OCI-LY1 (cell line): ENCODE results near the gene SMARCC2.

Source experiments
- H2AFZ ChIP-seq: fragments of 200-600 bp; sonication (generic), shearing (Covaris generic); 2 replicates; pipeline ENCODE4 v1.6.0; 2014; ENCODE audit warnings: antibody characterized with exemption, mild to moderate bottlenecking, low read length
- H3F3A ChIP-seq: fragments of 200-600 bp; sonication (generic), shearing (Covaris generic); 2 replicates; pipeline ENCODE4 v1.6.0; 2014; ENCODE audit warnings: mild to moderate bottlenecking, antibody characterized with exemption, low read length, moderate library complexity; ENCODE audit not compliant: insufficient read depth
- H3K27ac ChIP-seq: fragments of 200-600 bp; sonication (generic); 2 replicates; pipeline ENCODE4 v1.5.1; 2014; ENCODE audit warnings: low read length, mixed run types, mild to moderate bottlenecking, low read depth; ENCODE audit not compliant: poor library complexity, severe bottlenecking
- H3K27me3 ChIP-seq: fragments of 200-600 bp; sonication (generic); 2 replicates; pipeline ENCODE4 v1.6.0; 2014; ENCODE audit warnings: antibody characterized with exemption, mild to moderate bottlenecking, low read length, moderate library complexity; ENCODE audit not compliant: insufficient read depth
- H3K36me3 ChIP-seq: fragments of 200-600 bp; sonication (generic); 2 replicates; pipeline ENCODE4 v1.6.1; 2014; ENCODE audit warnings: mild to moderate bottlenecking, antibody characterized with exemption, low read length, moderate library complexity, mixed read lengths; ENCODE audit not compliant: insufficient read depth
- H3K4me1 ChIP-seq: fragments of 200-600 bp; sonication (generic); 2 replicates; pipeline ENCODE4 v1.5.1; 2014; ENCODE audit warnings: mild to moderate bottlenecking, low read length, moderate library complexity; ENCODE audit not compliant: insufficient read depth, severe bottlenecking
- H3K4me2 ChIP-seq: fragments of 200-600 bp; sonication (generic), shearing (Covaris generic); 2 replicates; pipeline ENCODE4 v1.6.1; 2014; ENCODE audit warnings: low read length
- H3K4me3 ChIP-seq: fragments of 200-600 bp; sonication (generic); 2 replicates; pipeline ENCODE4 v1.5.1; 2014; ENCODE audit warnings: low read length, low read depth, mild to moderate bottlenecking, mixed read lengths; ENCODE audit not compliant: poor library complexity, severe bottlenecking
- H3K79me2 ChIP-seq: fragments of 200-600 bp; shearing (Covaris generic); 2 replicates; pipeline ENCODE4 v1.6.1; 2016; ENCODE audit warnings: mixed run types, low read length, mixed read lengths; ENCODE audit not compliant: insufficient read depth
- H3K9ac ChIP-seq: fragments of 200-600 bp; sonication (generic), shearing (Covaris generic); 2 replicates; pipeline ENCODE4 v1.6.1; 2014; ENCODE audit warnings: mild to moderate bottlenecking, low read length, mixed read lengths
- H3K9me2 ChIP-seq: fragments of 200-600 bp; sonication (generic), shearing (Covaris generic); 2 replicates; pipeline ENCODE4 v1.6.1; 2014; ENCODE audit warnings: low read depth, mild to moderate bottlenecking, low read length, mixed read lengths
- H3K9me3 ChIP-seq: fragments of 200-600 bp; shearing (Covaris generic); 2 replicates; pipeline ENCODE4 v1.6.1; 2014; ENCODE audit warnings: low read length, mixed read lengths
- H4K20me1 ChIP-seq: fragments of 200-600 bp; sonication (generic), shearing (Covaris generic); 2 replicates; pipeline ENCODE4 v1.6.0; 2016; ENCODE audit warnings: mild to moderate bottlenecking, low read length; ENCODE audit not compliant: insufficient read depth
- EZH2 ChIP-seq: fragments of 200-600 bp; sonication (generic), shearing (Covaris generic); IDR thresholded peaks from 2 replicates; pipeline ENCODE4 v1.8.0; 2017; ENCODE audit warnings: borderline replicate concordance, mixed run types, mild to moderate bottlenecking, antibody characterized with exemption, low read length, moderate library complexity, mixed read lengths
- TF ChIP-seq, protein P1 (sequence below): fragments of 200-600 bp; sonication (generic), shearing (Covaris generic); IDR thresholded peaks from 2 replicates; pipeline ENCODE4 v1.5.1; 2017; ENCODE audit warnings: mild to moderate bottlenecking, antibody characterized with exemption, low read length, moderate library complexity, mixed read lengths

Gene SMARCC2

DNA sequence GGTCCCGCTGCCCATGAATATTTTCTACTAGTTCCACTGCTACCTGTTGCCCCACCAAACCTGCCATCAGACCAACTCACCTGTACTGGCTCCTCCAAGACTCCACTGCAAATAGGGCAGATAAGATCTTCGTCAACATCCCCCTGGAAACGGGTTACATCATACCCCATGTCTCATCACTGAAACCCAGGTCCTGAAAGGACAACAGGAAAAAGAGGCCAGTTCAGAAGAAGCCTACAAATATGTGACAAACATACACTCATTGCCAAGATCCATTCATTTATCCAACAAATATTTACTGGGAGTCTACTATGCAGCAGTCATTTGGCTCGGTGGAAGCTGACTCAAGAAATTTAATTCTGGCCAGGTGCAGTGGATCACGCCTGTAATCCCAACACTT is 24.6 kb upstream of the SMARCC2 start:
- Histone ChIP-seq H3K27ac (no peak overlapping the region), H3K4me2 (no peak overlapping the region), H3K9me3 (no peaks in the 10 kb centered on the region), H3K9ac (no peak overlapping the region), H4K20me1 (no peaks in the 10 kb centered on the region), H3K27me3 (no peaks in the 10 kb centered on the region), H3F3A (no peaks in the 10 kb centered on the region), H3K9me2 (no peaks in the 10 kb centered on the region), H2AFZ (no peak overlapping the region), H3K4me3 (no peak overlapping the region), H3K4me1 (peaks cover 16% of the 10 kb centered on the region), H3K36me3 (peaks cover 80% of the 10 kb centered on the region), H3K79me2 (no peaks in the 10 kb centered on the region)
- TF ChIP-seq, protein P1, sequence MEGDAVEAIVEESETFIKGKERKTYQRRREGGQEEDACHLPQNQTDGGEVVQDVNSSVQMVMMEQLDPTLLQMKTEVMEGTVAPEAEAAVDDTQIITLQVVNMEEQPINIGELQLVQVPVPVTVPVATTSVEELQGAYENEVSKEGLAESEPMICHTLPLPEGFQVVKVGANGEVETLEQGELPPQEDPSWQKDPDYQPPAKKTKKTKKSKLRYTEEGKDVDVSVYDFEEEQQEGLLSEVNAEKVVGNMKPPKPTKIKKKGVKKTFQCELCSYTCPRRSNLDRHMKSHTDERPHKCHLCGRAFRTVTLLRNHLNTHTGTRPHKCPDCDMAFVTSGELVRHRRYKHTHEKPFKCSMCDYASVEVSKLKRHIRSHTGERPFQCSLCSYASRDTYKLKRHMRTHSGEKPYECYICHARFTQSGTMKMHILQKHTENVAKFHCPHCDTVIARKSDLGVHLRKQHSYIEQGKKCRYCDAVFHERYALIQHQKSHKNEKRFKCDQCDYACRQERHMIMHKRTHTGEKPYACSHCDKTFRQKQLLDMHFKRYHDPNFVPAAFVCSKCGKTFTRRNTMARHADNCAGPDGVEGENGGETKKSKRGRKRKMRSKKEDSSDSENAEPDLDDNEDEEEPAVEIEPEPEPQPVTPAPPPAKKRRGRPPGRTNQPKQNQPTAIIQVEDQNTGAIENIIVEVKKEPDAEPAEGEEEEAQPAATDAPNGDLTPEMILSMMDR, result no peak
- no peak for TF ChIP-seq EZH2

DNA sequence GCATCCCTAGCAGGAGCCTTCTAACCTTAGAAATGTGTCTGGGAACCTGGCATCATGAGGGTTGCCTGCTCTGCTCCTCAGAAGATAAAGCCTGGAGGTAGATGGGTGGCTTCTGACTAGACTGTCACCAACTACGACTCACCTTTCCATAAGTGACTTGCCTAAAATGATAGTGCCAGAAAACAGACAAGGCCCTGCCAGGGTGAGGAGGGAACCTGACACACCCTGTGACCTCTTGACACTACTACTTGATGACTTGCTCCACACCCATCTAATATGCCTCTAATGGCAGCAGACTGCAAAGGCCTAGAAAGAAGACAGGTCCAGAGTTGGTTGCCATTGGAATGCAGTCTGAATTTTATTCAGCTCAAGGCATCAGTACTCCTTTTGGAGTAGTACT is 23.1 kb upstream of the SMARCC2 start:
- Histone ChIP-seq H3K4me3 (no peak overlapping the region), H2AFZ (no peak overlapping the region), H3K36me3 (peaks cover 80% of the 10 kb centered on the region), H3K4me2 (no peak overlapping the region), H3K27ac (peak overlapping the region; percentile 36), H3F3A (no peaks in the 10 kb centered on the region), H3K4me1 (peaks cover 30% of the 10 kb centered on the region), H3K9ac (no peak overlapping the region), H3K27me3 (no peaks in the 10 kb centered on the region), H4K20me1 (no peaks in the 10 kb centered on the region), H3K9me3 (no peaks in the 10 kb centered on the region), H3K79me2 (no peaks in the 10 kb centered on the region), H3K9me2 (no peaks in the 10 kb centered on the region)
- TF ChIP-seq, protein P1, result no peak
- TF ChIP-seq EZH2, result no peak

DNA sequence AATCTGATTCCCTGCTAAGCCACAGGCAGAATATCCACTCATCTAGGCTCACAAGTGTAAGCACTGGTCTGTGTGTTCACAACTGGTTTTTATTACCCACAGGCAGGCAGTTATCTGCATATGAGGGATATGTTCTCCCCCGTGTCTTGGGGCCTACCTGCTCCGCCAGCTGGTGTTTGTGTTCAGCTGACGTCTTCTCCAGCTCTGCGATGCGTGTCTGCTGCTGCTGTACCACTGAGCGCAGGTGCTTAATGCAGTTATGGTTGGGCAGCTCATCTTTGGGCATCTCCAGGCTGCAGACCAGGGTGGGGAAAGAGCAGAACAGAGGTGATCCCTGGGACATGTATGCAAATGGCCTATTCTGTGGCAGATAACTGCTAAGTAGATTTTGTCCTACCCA is 18.7 kb upstream of the SMARCC2 start:
- H3F3A ChIP-seq, result no peaks in the 10 kb centered on the region

More for the DNA sequence above, 18.7 kb upstream of the SMARCC2 start:
- TF ChIP-seq, protein P1, result no peak
- no peak for TF ChIP-seq EZH2
- peak overlapping the region; percentile 69 for H3K4me2 ChIP-seq
- peaks cover 58% of the 10 kb centered on the region for H3K4me1 ChIP-seq
- H3K27me3 ChIP-seq, result no peaks in the 10 kb centered on the region
- H3K79me2 ChIP-seq, result no peaks in the 10 kb centered on the region
- H3K36me3 ChIP-seq, result peaks cover 67% of the 10 kb centered on the region
- H3K9me3 ChIP-seq, result no peaks in the 10 kb centered on the region
- no peak overlapping the region for H2AFZ ChIP-seq
- no peaks in the 10 kb centered on the region for H4K20me1 ChIP-seq
- H3K27ac ChIP-seq, result peak overlapping the region; percentile 99
- H3K4me3 ChIP-seq, result peak overlapping the region; percentile 45
- peak overlapping the region; percentile 66 for H3K9ac ChIP-seq
- no peaks in the 10 kb centered on the region for H3K9me2 ChIP-seq
